Transverse colon (tissue), 4 donors: ENCODE data around the gene CHST15. TPM values are rescaled to one million over a fixed set of nuclear protein-coding genes. Genes with fewer than 3 reads are reported as not detected.
A peak's percentile ranks its signal among the peaks of the same experiment; 100 is the strongest.

Source experiments
- DNase-seq: peaks from one replicate; pipeline ENCODE4 v3.0.0-alpha.2; 2019
- H3K27ac ChIP-seq, 4 donors: fragments of 200-600 bp; sonication (generic); 2 replicates each; pipeline ENCODE4 v1.5.1; 2016 to 2018; ENCODE audit warnings: inconsistent platforms in 4 of 4
- H3K27me3 ChIP-seq: fragments of 200-600 bp; sonication (generic); 2 replicates; pipeline ENCODE4 v1.5.1; 2017; ENCODE audit warnings: inconsistent platforms
- H3K36me3 ChIP-seq, 4 donors: fragments of 200-600 bp; sonication (generic); 2 replicates each; pipeline ENCODE4 v1.5.1; 2017 to 2019; ENCODE audit warnings: inconsistent platforms in 4 of 4
- H3K4me1 ChIP-seq, 4 donors: fragments of 200-600 bp; sonication (generic); 2 replicates each; pipeline ENCODE4 v1.5.1; 2017 to 2020; ENCODE audit warnings: inconsistent platforms in 4 of 4
- H3K4me3 ChIP-seq, 4 donors: fragments of 200-600 bp; sonication (generic); 1 replicate in 1 of 4; 2 replicates in 3 of 4; pipeline versions ENCODE4 v1.5.1 to v1.6.1; 2017 to 2019; ENCODE audit warnings: inconsistent platforms in 4 of 4
- H3K9me3 ChIP-seq, 2 donors: fragments of 200-600 bp; sonication (generic); 2 replicates each; pipeline ENCODE4 v1.5.1; 2017 to 2019; ENCODE audit warnings: inconsistent platforms in 2 of 2
- CTCF ChIP-seq, 5 experiments: fragments of 200-600 bp in 3 of 5; fragments of 450-650 bp in 2 of 5; sonication (generic) in 3 of 5; IDR thresholded peaks; 1 replicate in 2 of 5; 2 replicates in 3 of 5; pipeline ENCODE4 v1.5.1; 2016 to 2017; ENCODE audit warnings: antibody characterized with exemption in 5 of 5, inconsistent platforms in 3 of 5, mild to moderate bottlenecking in 2 of 5, moderate library complexity in 1 of 5
- EP300 ChIP-seq: sonication (generic); formaldehyde crosslinking; IDR thresholded peaks from one replicate; pipeline ENCODE4 v1.6.1; 2017; ENCODE audit warnings: antibody characterized with exemption, low read depth
- POLR2A ChIP-seq: fragments of 450-650 bp; IDR thresholded peaks from one replicate; pipeline ENCODE4 v1.6.1; 2016; ENCODE audit warnings: antibody characterized with exemption, mild to moderate bottlenecking, moderate library complexity
- POLR2AphosphoS5 ChIP-seq, 3 donors: sonication (generic); formaldehyde crosslinking; IDR thresholded peaks; one replicate each; pipeline ENCODE4 v1.6.1; 2016; ENCODE audit warnings: antibody characterized with exemption in 3 of 3
- WGBS, 2 donors: methylation state at CpG; one replicate each; pipeline ENCODE4 v1.1.5; 2018; ENCODE audit warnings: low coverage in 1 of 2; 5-methylcytosine and 5-hydroxymethylcytosine counted together
- in situ Hi-C, 4 donors: fragments of 200-750 bp; cut with MboI; loops; one replicate each; pipeline versions ENCODE4 v1.15.0 to v1.15.1; 2017; ENCODE audit warnings: low sequenced_read_pairs in 3 of 4, low pct_ligation_motif_present in 1 of 4, low pct_unique_long_range_greater_than_20kb in 1 of 4
- intact Hi-C: fragments of 100-400 bp; cut with DNase I; formaldehyde crosslinking; loops from one replicate; pipeline ENCODE4 v1.15.1; 2023; ENCODE audit warnings: low total_unique reads
- total RNA-seq, 4 donors: library from RNA; depleted of rRNA; stranded (reverse); fragments of >200 nt; gene quantifications; one replicate each; pipeline ENCODE4 v1.1.0, GENCODE V29; 2016

Gene CHST15
- total RNA-seq, 4 donors from 2014 or later = 10.0 to 25.4 (median 16.0) TPM

DNA sequence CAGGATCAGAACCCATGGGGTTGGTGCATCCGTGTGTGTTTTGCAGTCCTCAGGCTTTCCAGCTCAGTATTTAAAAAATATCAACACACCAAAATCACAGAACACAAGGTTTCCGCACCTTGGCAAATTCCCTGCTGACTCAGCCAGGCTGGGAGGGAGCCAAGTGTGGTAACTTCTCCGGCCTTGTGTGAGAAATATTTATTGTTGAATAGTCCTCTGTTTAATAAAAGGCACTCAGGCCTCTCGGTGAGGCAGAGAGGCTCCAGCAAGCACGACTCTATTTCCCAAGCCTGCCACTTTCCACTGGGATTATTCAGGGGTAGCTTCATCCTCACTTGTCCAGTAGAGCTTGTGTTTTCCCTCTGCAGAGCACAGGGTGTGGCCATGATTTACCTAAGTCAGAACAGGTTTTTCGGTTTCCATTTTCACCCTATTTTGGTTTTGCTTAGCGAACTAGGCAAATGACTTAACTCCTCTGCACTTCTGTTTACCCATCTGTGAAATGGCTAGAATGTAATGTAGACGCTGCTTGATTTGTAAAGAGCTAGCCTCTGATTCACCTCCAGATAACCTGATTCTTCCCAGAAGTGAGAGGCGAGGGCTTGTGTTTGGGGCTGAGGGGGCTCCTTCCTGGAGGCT lies 13.0 kb upstream of the CHST15 start:
- H3K27ac ChIP-seq = peak overlapping the region; percentile 68 to 81 (median 71)
- DNase-seq = peak; percentile 71
- in situ Hi-C loops (no loop called here), intact Hi-C loops (loop anchor here (10.0 kb wide), 1 partner anchor 48 kb away; no protein-coding TSS in a partner anchor)
- no peaks in the 10 kb centered on the region for H3K36me3 ChIP-seq
- no peak overlapping the region for H3K4me3 ChIP-seq
- H3K27me3 ChIP-seq = no peaks in the 10 kb centered on the region
- WGBS, 2 donors = 17 to 25% methylated on average over 2 to 9 of the region's 9 CpGs
- peaks cover 13 to 23% (median 16%) of the 10 kb centered on the region in 4 donors for H3K4me1 ChIP-seq
- no peaks in the 10 kb centered on the region for H3K9me3 ChIP-seq
- TF ChIP-seq CTCF (IDR thresholded peaks at IDR 0.05) (no peak), POLR2AphosphoS5 (IDR thresholded peaks at IDR 0.05) (peak; percentile 12 to 57 (median 40))

DNA sequence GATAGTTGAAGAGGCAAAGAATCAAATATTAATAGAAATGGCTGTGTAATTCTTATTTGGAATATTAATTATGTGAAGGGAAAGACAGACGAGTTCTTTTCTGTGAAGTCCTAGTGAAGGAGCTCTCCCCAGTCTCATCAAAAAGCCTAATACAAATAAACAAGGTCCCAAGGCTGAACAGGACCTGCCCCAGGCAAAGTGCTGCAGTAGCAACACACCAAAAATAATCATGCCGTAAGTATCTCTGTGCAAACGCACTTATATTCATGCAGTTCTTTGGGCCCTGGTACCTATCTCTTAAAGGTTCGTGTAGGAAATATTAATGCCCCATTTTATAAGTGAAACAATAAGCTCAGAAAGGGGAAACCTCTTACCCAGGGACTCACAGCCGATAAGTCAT lies 12.2 kb upstream of the CHST15 start:
- Histone ChIP-seq H3K4me1 (peaks cover 13 to 23% (median 16%) of the 10 kb centered on the region in 4 donors), H3K36me3 (no peaks in the 10 kb centered on the region), H3K27me3 (no peaks in the 10 kb centered on the region), H3K27ac (peak overlapping the region; percentile 68 to 81 (median 71)), H3K4me3 (no peak overlapping the region), H3K9me3 (no peaks in the 10 kb centered on the region)
- TF ChIP-seq EP300 = no peak
- no peak for TF ChIP-seq POLR2A
- no peak for TF ChIP-seq CTCF (IDR thresholded peaks at IDR 0.05)
- TF ChIP-seq POLR2AphosphoS5 (IDR thresholded peaks at IDR 0.05) = no peak
- WGBS, 2 donors = 38 to 57% methylated on average over 5 of the region's 5 CpGs
- intact Hi-C loops (loop anchor here (10.0 kb wide), 1 partner anchor 49 kb away; no protein-coding TSS in a partner anchor), in situ Hi-C loops (no loop called here)
- DNase-seq = no peak

DNA sequence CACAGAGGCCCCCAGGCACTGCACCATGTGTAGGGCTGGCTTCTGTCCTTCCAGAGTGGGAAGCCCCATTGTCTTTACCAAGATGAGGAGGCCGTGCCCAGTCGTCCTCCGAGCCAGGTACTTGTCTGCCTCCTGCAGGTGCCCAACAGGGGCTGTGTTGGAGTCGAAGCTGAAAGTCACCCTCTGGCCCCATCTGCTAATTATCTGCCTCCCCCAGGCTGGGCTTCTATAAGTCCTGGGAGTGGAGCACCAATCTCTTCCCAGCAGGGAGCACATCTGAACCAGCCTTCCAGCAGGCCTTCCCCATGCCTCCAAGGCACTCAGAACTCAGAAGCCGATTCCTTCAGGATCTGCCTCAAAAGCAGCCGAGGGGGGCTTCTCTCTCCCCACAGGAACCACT lies 11.6 kb upstream of the CHST15 start:
- 88% methylated on average over 6 of the region's 6 CpGs; no CpG with 5 or more reads in 1 of the 2 donors for WGBS, 2 donors
- Histone ChIP-seq H3K4me1 (peaks cover 13 to 23% (median 16%) of the 10 kb centered on the region in 4 donors), H3K36me3 (no peaks in the 10 kb centered on the region), H3K9me3 (no peaks in the 10 kb centered on the region), H3K27me3 (no peaks in the 10 kb centered on the region), H3K4me3 (no peak overlapping the region), H3K27ac (peak overlapping the region; percentile 68 to 81 (median 71))
- intact Hi-C loops (loop anchor here (10.0 kb wide), 1 partner anchor 50 kb away; no protein-coding TSS in a partner anchor), in situ Hi-C loops (no loop called here)
- no peak for DNase-seq
- TF ChIP-seq EP300 (no peak), CTCF (IDR thresholded peaks at IDR 0.05) (no peak), POLR2A (no peak), POLR2AphosphoS5 (IDR thresholded peaks at IDR 0.05) (no peak)

DNA sequence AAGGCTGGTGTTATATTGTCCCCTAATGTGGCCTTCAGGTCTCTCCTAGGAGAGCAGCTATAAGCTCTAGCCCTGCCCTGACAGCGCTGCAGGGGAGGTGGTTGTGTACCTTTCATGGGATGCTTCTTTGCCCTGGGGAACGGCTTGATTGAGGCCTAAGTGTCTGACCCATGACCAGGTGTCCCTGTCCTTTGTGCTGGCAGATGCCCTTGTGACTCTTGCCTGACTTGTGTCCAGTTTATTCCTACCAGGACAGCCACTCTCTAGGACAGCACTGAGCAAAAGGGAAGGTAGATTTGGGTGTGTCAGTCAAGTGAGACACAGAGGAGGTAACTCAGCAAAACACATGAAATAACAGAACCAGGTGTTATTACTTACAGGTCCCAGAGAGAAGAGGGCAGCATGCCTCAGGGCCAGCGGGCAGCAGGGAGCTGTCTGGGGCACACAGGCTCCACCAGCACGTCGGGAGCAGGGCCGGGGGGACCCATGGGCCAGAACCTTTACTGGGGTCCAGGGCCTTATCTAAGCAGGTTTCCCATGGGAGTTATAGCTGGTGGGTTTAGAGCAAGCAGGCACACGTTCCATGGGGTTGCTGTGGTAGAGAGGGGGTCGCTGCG lies 10.7 kb upstream of the CHST15 start:
- Histone ChIP-seq H3K36me3 (no peaks in the 10 kb centered on the region), H3K27me3 (no peaks in the 10 kb centered on the region), H3K4me3 (no peak overlapping the region), H3K4me1 (peaks cover 13 to 23% (median 16%) of the 10 kb centered on the region in 4 donors), H3K27ac (peak overlapping the region in 1 of 4 donors; percentile 81), H3K9me3 (no peaks in the 10 kb centered on the region)
- intact Hi-C loops = loop anchor here (10.0 kb wide), 1 partner anchor 51 kb away; no protein-coding TSS in a partner anchor
- no peak for DNase-seq
- TF ChIP-seq POLR2A (no peak), EP300 (no peak), POLR2AphosphoS5 (IDR thresholded peaks at IDR 0.05) (no peak), CTCF (IDR thresholded peaks at IDR 0.05) (no peak)
- in situ Hi-C loops = no loop called here
- 90% methylated on average over 9 of the region's 9 CpGs; no CpG with 5 or more reads in 1 of the 2 donors for WGBS, 2 donors
